ENCODE data around the gene TIMM9.
"Not testable (repeated sequence)": the region's sequence is repeated elsewhere in the genome, so short reads cannot be mapped to it uniquely, and the experiment has no call there.

TIMM9 gene

DNA sequence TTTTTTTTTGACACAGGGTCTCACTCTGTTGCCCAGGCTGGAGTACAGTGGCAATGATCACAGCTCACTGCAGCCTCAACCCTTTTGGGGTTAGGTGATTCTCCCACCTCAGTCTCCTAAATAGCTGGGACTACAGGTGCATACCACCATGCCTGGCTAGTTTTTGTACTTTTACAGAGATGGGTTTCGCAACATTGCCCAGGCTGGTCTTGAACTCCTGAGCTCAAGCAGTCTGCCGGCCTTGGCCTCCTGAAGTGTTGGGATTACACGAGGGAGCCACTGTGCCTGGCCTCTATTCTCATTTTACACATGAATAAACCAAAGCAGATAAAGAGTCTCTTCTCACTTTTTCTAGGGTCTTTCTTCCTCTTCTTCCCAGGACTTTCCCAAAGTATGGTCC is 28.4 kb downstream of the TIMM9 start:
- no peak for DNase-seq (ENCODE audit: low read depth in 2 of 3, low spot score in 2 of 3)

GRCh38 chr14:58398495-58398894 is 28.8 kb downstream of the TIMM9 start:
- DNase-seq (ENCODE audit: low read depth in 2 of 3, low spot score in 2 of 3) = no peak

GRCh38 chr14:58397156-58397555 is 30.2 kb downstream of the TIMM9 start:
- no peak for DNase-seq (ENCODE audit: low read depth in 2 of 3, low spot score in 2 of 3)

DNA sequence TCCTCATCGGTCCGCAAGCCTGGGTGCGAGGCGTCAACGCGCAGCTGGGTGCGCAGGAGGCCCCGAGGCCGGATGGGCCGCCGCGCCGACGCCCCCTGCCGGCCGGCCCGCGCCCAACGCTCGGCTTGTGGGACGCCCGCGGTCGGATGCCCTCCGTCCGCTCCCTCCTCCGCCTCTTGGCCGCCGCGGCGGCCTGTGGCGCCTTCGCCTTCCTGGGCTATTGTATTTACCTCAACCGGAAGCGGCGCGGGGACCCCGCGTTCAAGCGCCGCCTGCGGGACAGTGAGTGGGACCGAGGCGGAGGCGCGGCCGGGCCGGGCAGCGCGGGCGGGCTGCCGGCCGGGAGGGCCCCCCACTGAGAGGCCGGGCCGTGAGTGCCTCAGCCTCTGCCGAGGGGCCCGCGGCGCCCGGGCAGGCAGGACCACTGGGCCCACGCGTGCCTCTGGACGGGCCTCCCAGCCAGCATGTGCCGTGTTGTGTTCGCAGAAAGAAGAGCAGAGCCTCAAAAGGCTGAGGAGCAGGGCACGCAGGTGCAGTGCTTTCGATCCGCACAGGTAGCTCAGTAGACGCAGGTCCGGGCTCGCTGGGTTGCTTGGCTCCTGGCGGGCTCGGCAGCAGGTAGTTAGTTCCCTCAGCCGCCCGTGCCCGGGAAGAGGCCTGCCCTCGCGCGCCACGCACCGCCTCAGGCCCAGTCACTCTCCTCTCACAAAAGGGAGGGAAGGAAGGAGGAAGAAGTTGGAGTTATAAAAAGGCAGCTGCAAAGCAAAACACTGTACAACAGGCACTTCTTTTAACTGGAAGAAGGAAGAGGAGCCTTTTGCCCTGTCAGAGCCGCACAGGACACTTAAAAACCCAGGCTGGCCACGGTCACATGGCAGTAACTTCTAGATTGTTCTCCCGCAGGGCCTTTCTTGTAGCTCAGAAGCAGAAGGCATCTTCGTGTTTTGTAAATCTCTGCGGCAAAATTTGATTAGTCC is 31.2 kb downstream of the TIMM9 start, which contains the start of gene TOMM20L:
TOMM20L (plus strand) TSS at position 119 of the 977 bp plus-strand sequence; CDS start at position 147, 28 bp downstream.
- peak; percentile 38 to 62 (median 42) for DNase-seq (ENCODE audit: low read depth in 2 of 3, low spot score in 2 of 3)

- no peak for DNase-seq (ENCODE audit: low read depth in 2 of 3, low spot score in 2 of 3)
Observed at GRCh38 chr14:58395562-58395811, 31.8 kb downstream of the TIMM9 start.

DNA sequence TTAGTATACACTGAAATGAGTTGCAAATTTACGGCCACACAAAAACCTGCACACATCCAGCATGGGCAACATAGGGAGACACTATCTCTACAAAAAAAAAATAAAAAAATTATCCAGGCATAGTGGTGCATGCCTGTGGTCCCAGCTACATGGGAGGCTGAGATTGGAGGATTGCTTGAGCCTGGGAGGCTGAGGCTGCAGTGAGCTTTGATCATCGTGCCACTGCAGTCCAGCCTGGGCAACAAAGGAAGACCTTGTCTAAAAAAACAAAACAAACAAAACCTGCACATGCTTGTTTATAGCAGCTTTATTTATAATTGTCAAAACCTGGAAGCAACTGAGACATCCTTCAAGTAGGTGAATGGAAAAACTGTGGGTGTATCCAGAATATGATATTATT is 36.5 kb downstream of the TIMM9 start:
- no peak for DNase-seq (ENCODE audit: low read depth in 2 of 3, low spot score in 2 of 3)

- DNase-seq (ENCODE audit: low read depth in 2 of 3, low spot score in 2 of 3) = no peak
Observed at GRCh38 chr14:58376791-58377190, 50.5 kb downstream of the TIMM9 start.

DNA sequence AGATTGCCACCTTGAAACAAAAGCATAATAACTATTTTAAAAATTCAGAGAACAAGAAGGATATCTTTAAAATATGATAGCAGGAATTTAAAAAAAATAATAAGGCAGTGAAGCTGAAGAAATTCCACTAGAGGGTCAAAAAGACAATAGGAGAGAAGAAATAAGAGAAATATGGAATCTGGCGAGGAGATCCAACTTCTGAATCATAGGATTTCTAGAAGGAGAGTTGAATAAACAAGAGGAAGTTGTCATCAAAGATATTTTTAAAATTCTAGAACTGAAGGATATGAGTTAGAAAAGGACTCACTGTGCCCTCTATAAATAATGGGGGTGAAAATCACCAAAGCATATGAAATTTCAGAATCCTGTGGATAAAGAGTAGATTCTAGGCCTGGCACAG is 58.4 kb downstream of the TIMM9 start:
- DNase-seq (ENCODE audit: low read depth in 2 of 3, low spot score in 2 of 3) = no peak

DNA sequence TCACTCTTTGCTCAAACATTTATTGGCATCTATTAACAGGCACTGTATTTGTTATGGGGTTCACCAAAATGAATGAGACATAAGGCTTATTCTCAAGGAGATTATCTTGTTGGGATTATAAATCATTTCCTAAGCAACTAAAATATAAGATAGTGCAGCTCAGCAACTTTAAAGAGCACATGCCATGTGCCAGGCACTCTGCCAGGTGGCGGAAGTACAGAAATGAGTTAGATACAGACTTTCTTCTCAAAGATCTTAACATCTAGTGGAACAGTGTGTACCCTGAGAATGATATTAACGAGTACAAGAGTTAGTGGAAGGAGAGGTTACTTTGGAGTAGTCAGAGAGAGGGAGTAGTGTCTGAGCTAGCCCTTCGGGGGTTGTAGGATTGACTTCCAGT is 60.0 kb downstream of the TIMM9 start:
- DNase-seq (ENCODE audit: low read depth in 2 of 3, low spot score in 2 of 3) = no peak

DNA sequence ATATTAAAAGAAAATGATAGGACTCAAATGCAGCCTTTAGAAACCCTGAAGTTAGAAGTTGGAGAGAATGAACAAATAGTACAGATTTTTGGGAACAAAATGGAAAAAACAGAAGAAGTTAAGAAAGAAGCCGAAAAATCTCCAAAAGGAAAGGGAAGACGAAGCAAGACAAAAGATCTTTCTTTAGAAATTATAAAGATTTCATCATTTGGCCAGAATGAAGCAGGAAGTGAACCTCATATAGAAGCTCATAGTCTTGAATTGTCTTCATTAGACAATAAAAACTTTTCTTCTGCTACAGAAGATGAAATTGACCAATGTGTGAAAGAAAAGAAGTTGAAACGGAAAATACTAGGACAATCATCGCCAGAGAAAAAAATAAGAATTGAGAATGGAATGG is 63.0 kb downstream of the TIMM9 start:
- DNase-seq (ENCODE audit: low read depth in 2 of 3, low spot score in 2 of 3) = no peak

DNA sequence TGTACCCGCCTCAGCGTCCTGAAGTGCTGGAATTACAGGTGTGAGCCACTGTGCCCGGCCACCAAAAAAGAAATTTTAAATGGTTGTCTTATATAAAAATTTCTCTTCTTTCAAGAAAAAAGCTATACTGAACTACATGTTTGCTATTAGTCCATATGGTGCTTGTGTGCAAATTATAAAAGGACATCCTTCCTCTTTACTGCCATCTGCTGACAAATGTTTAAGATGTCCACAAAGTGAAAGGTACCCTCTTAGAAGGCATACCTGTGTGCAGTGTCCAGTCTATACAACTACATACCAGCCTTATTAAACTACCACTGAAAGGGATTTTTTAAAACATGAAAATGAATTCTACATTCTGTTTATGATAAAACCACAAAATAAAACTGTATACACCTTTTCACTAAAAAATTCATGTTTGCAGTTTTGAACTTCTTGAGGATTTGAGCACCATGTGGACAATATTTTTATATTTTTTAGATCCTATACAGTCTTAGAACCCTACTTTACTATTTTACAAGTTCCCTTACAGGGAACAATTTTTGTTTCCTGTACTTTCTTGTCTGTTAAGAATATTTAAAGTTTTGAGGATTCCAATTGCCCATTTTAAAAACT is 64.4 kb downstream of the TIMM9 start:
- DNase-seq (ENCODE audit: low read depth in 2 of 3, low spot score in 2 of 3) = no peak

DNA sequence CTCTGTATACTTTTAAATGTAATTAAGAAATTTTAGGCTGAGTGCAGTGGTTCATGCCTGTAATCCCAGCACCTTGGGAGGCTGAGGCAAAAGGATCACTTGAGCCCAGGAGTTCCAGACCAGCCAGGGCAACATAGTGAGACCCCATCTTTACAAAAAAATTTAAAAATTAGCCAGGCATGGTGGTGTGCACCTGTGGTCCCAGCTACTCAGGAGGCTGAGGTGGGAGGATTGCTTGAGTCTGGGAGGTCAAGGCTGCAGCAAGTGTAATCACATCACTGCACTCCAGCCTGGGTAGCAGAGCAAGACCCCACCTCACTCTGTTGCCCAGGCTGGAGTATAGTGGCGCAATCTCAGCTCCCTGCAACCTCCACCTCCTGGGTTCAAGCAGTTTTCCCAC is 65.1 kb downstream of the TIMM9 start:
- DNase-seq (ENCODE audit: low read depth in 2 of 3, low spot score in 2 of 3) = not testable (repeated sequence)

Data from activated CD8-positive, alpha-beta memory T cell treated with anti-CD3 and anti-CD28 coated beads for 48 hours (primary cell).